Measurements from ENCODE around the gene EEF1E1.
A peak's percentile ranks its signal among the peaks of the same experiment; 100 is the strongest.

DNA sequence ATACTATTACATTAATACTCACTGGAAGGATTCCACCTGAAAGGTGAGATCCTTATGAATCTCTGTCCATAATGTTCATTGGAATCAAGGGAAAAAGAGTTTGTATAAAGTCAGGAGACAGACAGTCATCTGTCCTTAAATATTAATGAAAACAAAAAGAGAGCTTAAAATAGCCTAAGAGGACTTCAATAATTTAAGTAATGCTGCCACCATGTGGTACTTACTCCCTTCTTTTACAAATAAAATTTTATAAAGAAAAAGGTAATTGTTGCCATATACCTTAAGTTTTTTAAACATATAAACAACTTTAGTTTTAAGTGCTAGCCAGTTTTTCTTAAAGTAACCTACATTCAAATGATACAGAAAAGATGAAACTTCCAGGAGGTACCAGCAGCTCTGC lies 43.2 kb downstream of the EEF1E1 start:
- no peak for TF ChIP-seq POLR2A (IDR thresholded peaks at IDR 0.05)
- TF ChIP-seq, protein P1, sequence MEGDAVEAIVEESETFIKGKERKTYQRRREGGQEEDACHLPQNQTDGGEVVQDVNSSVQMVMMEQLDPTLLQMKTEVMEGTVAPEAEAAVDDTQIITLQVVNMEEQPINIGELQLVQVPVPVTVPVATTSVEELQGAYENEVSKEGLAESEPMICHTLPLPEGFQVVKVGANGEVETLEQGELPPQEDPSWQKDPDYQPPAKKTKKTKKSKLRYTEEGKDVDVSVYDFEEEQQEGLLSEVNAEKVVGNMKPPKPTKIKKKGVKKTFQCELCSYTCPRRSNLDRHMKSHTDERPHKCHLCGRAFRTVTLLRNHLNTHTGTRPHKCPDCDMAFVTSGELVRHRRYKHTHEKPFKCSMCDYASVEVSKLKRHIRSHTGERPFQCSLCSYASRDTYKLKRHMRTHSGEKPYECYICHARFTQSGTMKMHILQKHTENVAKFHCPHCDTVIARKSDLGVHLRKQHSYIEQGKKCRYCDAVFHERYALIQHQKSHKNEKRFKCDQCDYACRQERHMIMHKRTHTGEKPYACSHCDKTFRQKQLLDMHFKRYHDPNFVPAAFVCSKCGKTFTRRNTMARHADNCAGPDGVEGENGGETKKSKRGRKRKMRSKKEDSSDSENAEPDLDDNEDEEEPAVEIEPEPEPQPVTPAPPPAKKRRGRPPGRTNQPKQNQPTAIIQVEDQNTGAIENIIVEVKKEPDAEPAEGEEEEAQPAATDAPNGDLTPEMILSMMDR (IDR thresholded peaks at IDR 0.05), result peak in 3 of 6 experiments; percentile 39 to 51 (median 42)

All from thyroid gland (tissue), 4 donors.